ENCODE data around the gene COQ7. TPM values are rescaled to one million over a fixed set of nuclear protein-coding genes. Genes with fewer than 3 reads are reported as not detected.

The COQ7 gene
- total RNA-seq, 2 donors from 2014 or later, result 20.4 to 22.0 TPM

- peaks cover 4% of the 10 kb centered on the region for H3K9me3 Mint-ChIP-seq
- 91% methylated on average over 3 of the region's 3 CpGs; no CpG with 5 or more reads in 1 of the 2 experiments for WGBS, 2 experiments (ENCODE audit: insufficient coverage in 1 of 2, insufficient read length in 1 of 2)
- no peaks in the 10 kb centered on the region for H3K4me1 Mint-ChIP-seq
- Histone ChIP-seq H3K9me3 (ENCODE audit: control insufficient read depth, low read length) (peaks cover 7% of the 10 kb centered on the region), H3K4me1 (ENCODE audit: control insufficient read depth, insufficient read depth, low read length) (no peaks in the 10 kb centered on the region), H3K27ac (ENCODE audit: low read depth, low read length) (no peak overlapping the region), H3K9ac (ENCODE audit: extremely low read depth, low read length, poor library complexity, severe bottlenecking) (no peak overlapping the region), H3K4me3 (ENCODE audit: low read length) (no peak overlapping the region), H3K36me3 (ENCODE audit: control insufficient read depth, insufficient read depth, low read length) (peaks cover 67% of the 10 kb centered on the region), H3K27me3 (ENCODE audit: control insufficient read depth, insufficient read depth, low read length, poor library complexity, severe bottlenecking) (no peaks in the 10 kb centered on the region)
- no peak overlapping the region for H3K4me3 Mint-ChIP-seq
- no peaks in the 10 kb centered on the region for H3K27me3 Mint-ChIP-seq (ENCODE audit: insufficient read depth)
- H3K27ac Mint-ChIP-seq, result no peak overlapping the region
- no peak for DNase-seq
- peaks cover 54% of the 10 kb centered on the region for H3K36me3 Mint-ChIP-seq (ENCODE audit: low read depth)
- TF ChIP-seq CTCF (conservative IDR thresholded peaks at IDR 0.05), result no peak
These were observed 40.0 kb upstream of the COQ7 start for GRCh38 chr16:19027416-19027815.

- Mint-ChIP-seq H3K27me3 (ENCODE audit: insufficient read depth) (no peaks in the 10 kb centered on the region), H3K4me1 (no peaks in the 10 kb centered on the region), H3K27ac (no peak overlapping the region), H3K9me3 (peaks cover 7% of the 10 kb centered on the region), H3K4me3 (no peak overlapping the region), H3K36me3 (ENCODE audit: low read depth) (peaks cover 65% of the 10 kb centered on the region)
- TF ChIP-seq CTCF (conservative IDR thresholded peaks at IDR 0.05), result no peak
- peaks cover 66% of the 10 kb centered on the region for H3K36me3 ChIP-seq (ENCODE audit: control insufficient read depth, insufficient read depth, low read length)
- H3K9ac ChIP-seq (ENCODE audit: extremely low read depth, low read length, poor library complexity, severe bottlenecking), result no peak overlapping the region
- H3K9me3 ChIP-seq (ENCODE audit: control insufficient read depth, low read length), result no peaks in the 10 kb centered on the region
- H3K27ac ChIP-seq (ENCODE audit: low read depth, low read length), result no peak overlapping the region
- no peak overlapping the region for H3K4me3 ChIP-seq (ENCODE audit: low read length)
- DNase-seq, result no peak
- 95 to 100% methylated on average over 6 of the region's 6 CpGs for WGBS, 2 experiments (ENCODE audit: insufficient coverage in 1 of 2, insufficient read length in 1 of 2)
- H3K4me1 ChIP-seq (ENCODE audit: control insufficient read depth, insufficient read depth, low read length), result no peaks in the 10 kb centered on the region
- H3K27me3 ChIP-seq (ENCODE audit: control insufficient read depth, insufficient read depth, low read length, poor library complexity, severe bottlenecking), result no peaks in the 10 kb centered on the region
These were observed 37.4 kb upstream of the COQ7 start for GRCh38 chr16:19029980-19030379.

GRCh38 chr16:19031738-19032137, 35.7 kb upstream of the COQ7 start:
- Histone ChIP-seq H3K27me3 (ENCODE audit: control insufficient read depth, insufficient read depth, low read length, poor library complexity, severe bottlenecking) (no peaks in the 10 kb centered on the region), H3K4me3 (ENCODE audit: low read length) (no peak overlapping the region), H3K9ac (ENCODE audit: extremely low read depth, low read length, poor library complexity, severe bottlenecking) (no peak overlapping the region), H3K27ac (ENCODE audit: low read depth, low read length) (no peak overlapping the region), H3K9me3 (ENCODE audit: control insufficient read depth, low read length) (peaks cover 3% of the 10 kb centered on the region), H3K36me3 (ENCODE audit: control insufficient read depth, insufficient read depth, low read length) (peaks cover 64% of the 10 kb centered on the region), H3K4me1 (ENCODE audit: control insufficient read depth, insufficient read depth, low read length) (no peaks in the 10 kb centered on the region)
- Mint-ChIP-seq H3K27me3 (ENCODE audit: insufficient read depth) (no peaks in the 10 kb centered on the region), H3K9me3 (peaks cover 16% of the 10 kb centered on the region), H3K4me3 (no peak overlapping the region), H3K4me1 (no peaks in the 10 kb centered on the region), H3K27ac (no peak overlapping the region), H3K36me3 (ENCODE audit: low read depth) (peaks cover 71% of the 10 kb centered on the region)
- no peak for DNase-seq
- WGBS, 2 experiments (ENCODE audit: insufficient coverage in 1 of 2, insufficient read length in 1 of 2), result 61 to 71% methylated on average over 3 to 4 of the region's 4 CpGs
- TF ChIP-seq CTCF (conservative IDR thresholded peaks at IDR 0.05), result no peak
